Thyroid gland (tissue), 4 donors: ENCODE measurements around the gene RMND5A. TPM values are rescaled to one million over a fixed set of nuclear protein-coding genes. Genes with fewer than 3 reads are reported as not detected.

ENCODE experiments used
- DNase-seq, 2 donors: peaks; one replicate each; pipeline ENCODE4 v3.0.0-alpha.2; 2019
- H3K27ac ChIP-seq, 3 donors: fragments of 200-600 bp; sonication (generic); 1 replicate in 2 of 3; 2 replicates in 1 of 3; pipeline ENCODE4 v1.5.1; 2016 to 2019; ENCODE audit warnings: mild to moderate bottlenecking in 1 of 3, moderate library complexity in 1 of 3
- H3K27me3 ChIP-seq: fragments of 200-600 bp; sonication (generic); one replicate; pipeline ENCODE4 v1.5.1; 2019
- H3K36me3 ChIP-seq, 2 donors: fragments of 200-600 bp; sonication (generic); one replicate each; pipeline ENCODE4 v1.5.1; 2016 to 2019
- H3K4me1 ChIP-seq, 2 donors: fragments of 200-600 bp; sonication (generic); one replicate each; pipeline ENCODE4 v1.5.1; 2017 to 2019
- H3K4me3 ChIP-seq, 3 donors: fragments of 200-600 bp; sonication (generic); replicated peaks in 1 of 3; 1 replicate in 2 of 3; 2 replicates in 1 of 3; pipeline ENCODE4 v1.5.1; 2016; ENCODE audit warnings: mild to moderate bottlenecking in 1 of 3
- H3K9me3 ChIP-seq: fragments of 200-600 bp; sonication (generic); one replicate; pipeline ENCODE4 v1.5.1; 2017
- POLR2A ChIP-seq, 2 donors: fragments of 450-650 bp; IDR thresholded peaks; one replicate each; pipeline ENCODE4 v1.6.1; 2017; ENCODE audit warnings: antibody characterized with exemption in 2 of 2, mild to moderate bottlenecking in 2 of 2, moderate library complexity in 1 of 2
- WGBS, 2 donors: methylation state at CpG; one replicate each; pipeline ENCODE4 v1.1.5; 2017; 5-methylcytosine and 5-hydroxymethylcytosine counted together
- intact Hi-C: fragments of 100-400 bp; cut with DNase I; formaldehyde crosslinking; loops from one replicate; pipeline ENCODE4 v1.15.1; 2023
- total RNA-seq, 4 donors: library from RNA; depleted of rRNA; stranded (reverse); fragments of >200 nt; gene quantifications; one replicate each; pipeline ENCODE4 v1.2.3, GENCODE V29; 2016
- TF ChIP-seq, protein P1 (sequence below), 6 experiments: fragments of 200-600 bp in 3 of 6; fragments of 450-650 bp in 3 of 6; sonication (generic) in 3 of 6; IDR thresholded peaks; one replicate each; pipeline ENCODE4 v1.5.1; 2016 to 2019; ENCODE audit warnings: antibody characterized with exemption in 6 of 6, mild to moderate bottlenecking in 2 of 6, inconsistent platforms in 1 of 6, moderate library complexity in 1 of 6

Gene RMND5A
- total RNA-seq, 4 donors from 2014 or later, result 29.0 to 45.5 (median 41.0) TPM

DNA sequence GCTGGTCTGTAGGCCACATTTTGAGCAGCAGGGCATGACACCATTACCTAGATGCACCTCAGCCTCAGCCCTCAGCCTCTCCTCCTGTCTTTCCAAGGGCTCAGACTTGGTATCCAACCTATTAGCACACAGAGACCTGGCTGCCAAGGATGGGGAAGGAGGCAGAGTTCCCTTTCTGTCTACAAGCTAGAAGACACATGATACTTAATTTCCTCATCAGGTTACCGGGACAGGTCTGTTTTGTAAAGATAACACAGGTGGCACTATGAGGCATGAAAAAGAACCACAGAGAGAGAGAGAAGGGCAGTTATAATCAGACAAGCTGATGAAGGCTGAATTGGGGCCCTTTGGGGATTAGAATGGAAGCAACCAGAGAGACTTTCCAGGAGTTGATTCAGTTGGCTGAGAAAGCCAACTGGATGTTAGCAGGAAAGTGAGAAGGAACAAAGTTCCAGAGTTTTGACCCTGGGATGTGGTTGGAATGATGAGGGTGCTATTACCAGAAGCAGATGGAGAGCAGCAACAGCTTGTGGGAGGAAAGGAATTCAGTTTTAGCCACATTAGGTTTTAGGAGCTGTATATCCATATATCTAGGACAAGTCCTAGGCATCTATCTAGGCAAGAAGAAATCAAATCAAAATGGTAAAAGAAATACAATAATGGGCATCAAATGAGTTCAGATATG lies 46.0 kb upstream of the RMND5A start:
- intact Hi-C loops, result no loop called here
- no peaks in the 10 kb centered on the region for H3K36me3 ChIP-seq
- no peak overlapping the region for H3K4me3 ChIP-seq
- no peak for DNase-seq
- H3K27ac ChIP-seq, result no peak overlapping the region
- no peaks in the 10 kb centered on the region for H3K9me3 ChIP-seq
- 91 to 94% methylated on average over 1 of the region's 1 CpG for WGBS, 2 donors
- H3K4me1 ChIP-seq, result peaks cover 0 to 8% of the 10 kb centered on the region in 2 donors
- no peaks in the 10 kb centered on the region for H3K27me3 ChIP-seq
- TF ChIP-seq, protein P1, sequence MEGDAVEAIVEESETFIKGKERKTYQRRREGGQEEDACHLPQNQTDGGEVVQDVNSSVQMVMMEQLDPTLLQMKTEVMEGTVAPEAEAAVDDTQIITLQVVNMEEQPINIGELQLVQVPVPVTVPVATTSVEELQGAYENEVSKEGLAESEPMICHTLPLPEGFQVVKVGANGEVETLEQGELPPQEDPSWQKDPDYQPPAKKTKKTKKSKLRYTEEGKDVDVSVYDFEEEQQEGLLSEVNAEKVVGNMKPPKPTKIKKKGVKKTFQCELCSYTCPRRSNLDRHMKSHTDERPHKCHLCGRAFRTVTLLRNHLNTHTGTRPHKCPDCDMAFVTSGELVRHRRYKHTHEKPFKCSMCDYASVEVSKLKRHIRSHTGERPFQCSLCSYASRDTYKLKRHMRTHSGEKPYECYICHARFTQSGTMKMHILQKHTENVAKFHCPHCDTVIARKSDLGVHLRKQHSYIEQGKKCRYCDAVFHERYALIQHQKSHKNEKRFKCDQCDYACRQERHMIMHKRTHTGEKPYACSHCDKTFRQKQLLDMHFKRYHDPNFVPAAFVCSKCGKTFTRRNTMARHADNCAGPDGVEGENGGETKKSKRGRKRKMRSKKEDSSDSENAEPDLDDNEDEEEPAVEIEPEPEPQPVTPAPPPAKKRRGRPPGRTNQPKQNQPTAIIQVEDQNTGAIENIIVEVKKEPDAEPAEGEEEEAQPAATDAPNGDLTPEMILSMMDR (IDR thresholded peaks at IDR 0.05), result no peak
- TF ChIP-seq POLR2A (IDR thresholded peaks at IDR 0.05), result no peak

DNA sequence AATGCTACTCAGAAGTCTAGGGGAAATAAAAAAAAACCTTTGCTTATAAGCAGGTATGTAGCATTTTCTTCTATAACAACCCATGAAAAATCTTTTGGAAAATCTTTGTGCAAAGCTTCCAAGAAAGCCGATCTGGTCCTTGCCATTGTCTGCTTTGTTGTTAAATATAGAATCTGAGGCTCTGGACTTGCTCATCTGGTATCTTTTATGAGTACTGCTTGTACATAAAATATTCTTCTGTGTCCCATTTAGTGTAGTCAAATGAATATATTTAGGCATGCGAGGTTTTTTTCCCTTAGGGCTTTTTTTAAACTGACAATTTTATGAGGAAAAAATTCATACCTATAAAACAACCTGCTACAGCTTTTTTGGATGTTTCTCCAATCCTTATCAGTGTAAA lies 45.0 kb upstream of the RMND5A start:
- no peaks in the 10 kb centered on the region for H3K9me3 ChIP-seq
- no peaks in the 10 kb centered on the region for H3K27me3 ChIP-seq
- DNase-seq, result no peak
- no peaks in the 10 kb centered on the region for H3K36me3 ChIP-seq
- TF ChIP-seq POLR2A (IDR thresholded peaks at IDR 0.05), result no peak
- intact Hi-C loops, result no loop called here
- peaks cover 0 to 8% of the 10 kb centered on the region in 2 donors for H3K4me1 ChIP-seq
- H3K27ac ChIP-seq, result no peak overlapping the region
- 75 to 85% methylated on average over 2 of the region's 2 CpGs for WGBS, 2 donors
- no peak overlapping the region for H3K4me3 ChIP-seq

DNA sequence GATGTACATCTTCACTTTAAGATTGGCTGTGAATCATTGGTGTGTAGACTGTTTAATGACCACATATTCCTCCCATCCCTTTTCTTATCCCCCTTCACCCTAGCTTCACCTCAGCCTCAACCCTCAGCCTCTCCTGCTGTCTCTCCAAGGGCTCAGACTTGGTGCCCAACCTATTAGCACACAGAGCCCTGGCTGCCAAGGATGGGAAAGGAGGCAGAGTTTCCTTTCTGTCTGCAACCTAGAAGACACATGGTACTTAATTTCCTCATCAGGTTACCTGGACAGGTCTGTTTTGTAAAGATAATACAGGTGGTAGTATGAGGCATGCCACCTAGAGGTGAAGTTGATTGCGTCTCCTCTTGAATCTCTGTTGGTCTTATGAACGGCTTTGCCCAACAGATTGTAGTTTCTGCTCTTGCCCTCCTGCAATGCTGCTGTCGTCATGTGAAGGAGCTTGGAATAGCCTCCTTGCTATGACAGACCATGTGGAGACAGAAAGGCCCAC lies 44.5 kb upstream of the RMND5A start:
- no peaks in the 10 kb centered on the region for H3K36me3 ChIP-seq
- H3K27ac ChIP-seq, result no peak overlapping the region
- peaks cover 0 to 8% of the 10 kb centered on the region in 2 donors for H3K4me1 ChIP-seq
- no peaks in the 10 kb centered on the region for H3K9me3 ChIP-seq
- H3K27me3 ChIP-seq, result no peaks in the 10 kb centered on the region
- 58 to 71% methylated on average over 3 of the region's 3 CpGs for WGBS, 2 donors
- no peak overlapping the region for H3K4me3 ChIP-seq
- DNase-seq, result no peak
- intact Hi-C loops, result no loop called here
- TF ChIP-seq, protein P1 (IDR thresholded peaks at IDR 0.05), result peak in 1 of 6 experiments; percentile 25
- no peak for TF ChIP-seq POLR2A (IDR thresholded peaks at IDR 0.05)

DNA sequence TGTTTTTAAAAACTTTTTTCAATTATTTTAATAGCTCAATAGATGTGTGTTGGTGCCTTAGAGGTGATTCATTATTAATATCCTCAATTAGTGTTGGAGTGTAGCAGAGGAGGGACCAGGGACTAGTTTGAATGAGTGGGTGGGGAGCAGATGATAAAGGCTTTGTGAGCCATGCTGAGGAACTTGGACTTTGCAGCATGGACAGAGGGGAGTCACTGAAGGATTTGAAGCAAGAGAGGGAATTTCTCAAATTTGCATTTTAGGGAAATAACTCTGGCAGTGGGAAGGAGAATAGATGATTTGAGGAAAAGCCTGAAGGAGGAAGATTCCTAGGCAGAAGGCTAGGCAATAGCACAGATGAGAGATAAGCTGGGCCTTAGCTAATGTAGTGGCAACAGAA lies 42.3 kb upstream of the RMND5A start:
- H3K36me3 ChIP-seq, result no peaks in the 10 kb centered on the region
- no peak overlapping the region for H3K4me3 ChIP-seq
- no peaks in the 10 kb centered on the region for H3K9me3 ChIP-seq
- H3K27me3 ChIP-seq, result no peaks in the 10 kb centered on the region
- no peak for DNase-seq
- H3K27ac ChIP-seq, result no peak overlapping the region
- TF ChIP-seq, protein P1 (IDR thresholded peaks at IDR 0.05), result no peak
- no peaks in the 10 kb centered on the region for H3K4me1 ChIP-seq
- intact Hi-C loops, result no loop called here

DNA sequence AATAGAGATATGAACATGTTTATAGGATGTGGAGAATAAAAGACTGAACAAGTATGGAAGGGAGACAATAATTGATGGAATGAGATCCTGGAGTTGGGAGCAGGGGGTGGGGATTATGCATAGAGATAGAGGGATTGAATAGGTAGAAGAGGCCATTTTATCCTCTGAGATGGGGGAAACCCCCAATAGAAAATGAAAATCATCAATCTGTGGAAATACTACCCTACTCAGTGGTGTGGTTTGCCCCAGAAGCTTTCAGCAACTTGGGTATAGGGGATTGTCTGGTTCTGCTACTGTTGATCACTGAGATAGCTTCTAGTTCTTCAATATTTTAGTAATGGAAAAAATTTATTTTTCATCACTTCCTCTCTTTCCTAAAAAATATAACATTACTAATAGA lies 41.1 kb upstream of the RMND5A start:
- intact Hi-C loops, result no loop called here
- TF ChIP-seq POLR2A (IDR thresholded peaks at IDR 0.05), result no peak
- TF ChIP-seq, protein P1 (IDR thresholded peaks at IDR 0.05), result no peak
- Histone ChIP-seq H3K36me3 (no peaks in the 10 kb centered on the region), H3K9me3 (no peaks in the 10 kb centered on the region), H3K27ac (no peak overlapping the region), H3K27me3 (no peaks in the 10 kb centered on the region), H3K4me3 (no peak overlapping the region), H3K4me1 (no peaks in the 10 kb centered on the region)
- no peak for DNase-seq
